Stimulated activated CD4-positive, alpha-beta T cell treated with anti-CD3 and anti-CD28 coated beads, Interleukin-1b, Interleukin-23, amount 100 ng/mL, for 24 hours (primary cell): ENCODE measurements around the gene SMURF1.

ENCODE experiments used
- DNase-seq, 4 experiments: peaks; one replicate each; pipeline ENCODE4 v3.0.0-alpha.2; 2020; ENCODE audit warnings: low read depth in 4 of 4, low spot score in 1 of 4

SMURF1 gene

GRCh38 chr7:99030457-99030856 is 113.5 kb downstream of the SMURF1 start:
- DNase-seq: no peak

DNA sequence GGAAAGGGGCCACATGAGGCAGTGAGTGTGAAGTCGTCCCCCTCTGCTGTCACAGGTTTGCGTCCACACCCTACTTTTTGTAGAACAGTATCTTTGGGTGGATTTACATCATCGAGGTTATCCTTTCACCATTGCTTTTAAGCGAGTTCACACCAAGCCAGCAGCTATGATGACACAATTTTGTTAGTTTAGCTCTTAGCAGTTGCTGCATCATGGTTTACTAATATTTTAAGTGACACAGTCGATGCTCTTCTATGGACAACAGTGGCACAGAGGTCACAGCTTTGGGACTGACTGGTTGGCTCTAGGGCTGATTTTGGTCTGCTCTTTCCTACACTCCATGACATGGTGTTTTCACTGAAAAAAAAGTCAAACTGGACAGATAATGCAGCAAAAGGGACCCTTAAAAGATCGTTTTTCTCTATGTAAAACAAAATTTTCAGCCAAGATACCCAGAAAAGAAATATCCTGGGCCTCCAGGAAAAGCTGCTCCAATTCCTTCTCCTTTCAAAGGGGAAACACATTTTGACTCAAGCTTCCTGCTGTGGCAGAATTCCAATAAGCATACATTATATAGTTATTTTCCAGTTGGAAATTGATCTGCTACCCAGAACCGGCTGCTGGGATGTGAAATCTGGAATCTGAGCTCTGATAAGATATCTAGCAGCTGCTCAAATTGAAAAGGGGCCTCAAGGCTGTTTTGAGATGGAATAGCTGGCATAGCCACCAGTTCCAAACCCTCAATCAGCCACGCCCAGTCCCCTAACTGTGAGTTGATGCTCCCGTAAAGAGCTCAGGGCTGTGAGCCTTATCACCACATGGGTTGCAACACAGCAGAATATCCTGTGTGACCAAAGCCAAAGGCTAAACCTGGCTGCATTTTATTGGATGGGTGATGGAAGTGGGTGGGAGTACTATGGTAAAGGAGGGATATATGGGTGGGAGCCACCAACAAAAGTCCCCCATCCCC is 114.2 kb downstream of the SMURF1 start:
- no peak for DNase-seq

- no peak for DNase-seq
Measured at GRCh38 chr7:99028261-99028973, 115.5 kb downstream of the SMURF1 start.

- no peak for DNase-seq
Measured at GRCh38 chr7:99027841-99028240, 116.1 kb downstream of the SMURF1 start.

DNA sequence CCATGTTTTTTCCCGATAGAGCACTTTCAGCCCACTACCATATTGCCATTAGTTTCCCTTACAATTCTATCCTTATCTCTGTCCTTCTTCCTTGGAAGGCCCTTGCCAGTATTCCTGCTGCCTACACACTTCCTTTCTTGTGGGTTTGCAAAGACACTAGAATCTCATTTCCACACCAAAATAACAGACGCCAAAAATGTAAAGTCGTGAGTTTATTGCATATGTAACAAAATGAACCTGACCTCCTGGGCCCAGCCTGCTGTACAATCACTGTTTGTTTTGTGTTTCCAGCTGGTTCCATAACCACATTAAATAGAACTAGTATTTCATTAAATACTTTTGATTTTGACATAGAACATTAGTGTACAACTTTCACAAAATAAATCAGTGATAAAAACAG is 116.7 kb downstream of the SMURF1 start:
- no peak for DNase-seq

DNA sequence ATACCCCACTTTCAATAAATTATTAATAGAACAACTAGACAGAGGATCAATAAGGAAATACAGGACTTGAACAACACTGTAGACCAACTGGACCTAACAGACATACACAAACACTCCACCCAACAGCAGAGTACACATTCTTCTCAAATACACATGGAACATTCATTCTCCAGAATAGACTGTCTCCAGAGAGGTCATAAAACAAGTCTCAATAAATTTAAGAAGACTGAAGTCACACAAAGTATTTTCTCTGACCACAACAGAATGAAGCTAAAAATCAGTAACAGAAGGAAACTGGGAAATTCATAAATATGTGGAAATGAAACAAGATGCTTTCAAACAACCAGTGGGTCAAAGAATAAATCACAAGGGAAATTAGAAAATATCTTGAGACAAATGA is 119.8 kb downstream of the SMURF1 start:
- DNase-seq: no peak

- DNase-seq: no peak
Measured at GRCh38 chr7:99021941-99022560, 121.9 kb downstream of the SMURF1 start.

DNA sequence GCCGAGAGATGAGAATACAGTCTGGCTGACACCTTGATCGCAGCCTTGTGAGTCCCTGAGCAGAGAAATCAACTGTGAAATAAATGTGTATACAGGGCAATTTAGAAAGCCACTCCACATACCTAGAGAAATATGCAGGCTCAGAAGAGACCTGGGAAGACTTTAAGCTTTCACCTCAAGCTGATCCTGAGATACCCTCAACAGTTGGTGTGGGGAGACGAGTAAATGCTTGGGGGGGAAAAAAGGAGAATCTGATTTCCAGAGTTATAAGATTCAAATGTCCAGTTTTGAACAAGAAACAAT is 123.5 kb downstream of the SMURF1 start:
- DNase-seq: no peak

- no peak for DNase-seq
Measured at GRCh38 chr7:99019523-99020412, 124.1 kb downstream of the SMURF1 start.

DNA sequence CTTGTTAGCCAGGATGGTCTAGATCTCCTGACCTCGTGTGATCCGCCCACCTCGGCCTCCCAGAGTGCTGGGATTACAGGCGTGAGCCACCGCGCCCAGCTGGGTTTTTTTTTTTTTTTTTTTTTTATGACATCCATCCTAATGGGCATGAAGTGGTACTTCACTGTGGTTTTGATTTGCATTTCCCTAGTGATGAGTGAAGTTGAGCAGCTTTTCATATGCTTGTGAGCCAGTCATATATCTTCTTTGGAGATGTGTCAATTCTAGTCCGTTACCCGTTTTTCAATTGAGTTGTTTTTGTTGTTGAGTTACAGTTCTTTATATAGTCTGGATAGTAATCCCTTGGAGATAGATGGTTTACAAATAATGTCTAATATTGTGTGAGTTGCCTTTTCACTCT is 127.7 kb downstream of the SMURF1 start:
- no peak for DNase-seq

GRCh38 chr7:99014113-99014985 is 129.6 kb downstream of the SMURF1 start:
- no peak for DNase-seq

DNA sequence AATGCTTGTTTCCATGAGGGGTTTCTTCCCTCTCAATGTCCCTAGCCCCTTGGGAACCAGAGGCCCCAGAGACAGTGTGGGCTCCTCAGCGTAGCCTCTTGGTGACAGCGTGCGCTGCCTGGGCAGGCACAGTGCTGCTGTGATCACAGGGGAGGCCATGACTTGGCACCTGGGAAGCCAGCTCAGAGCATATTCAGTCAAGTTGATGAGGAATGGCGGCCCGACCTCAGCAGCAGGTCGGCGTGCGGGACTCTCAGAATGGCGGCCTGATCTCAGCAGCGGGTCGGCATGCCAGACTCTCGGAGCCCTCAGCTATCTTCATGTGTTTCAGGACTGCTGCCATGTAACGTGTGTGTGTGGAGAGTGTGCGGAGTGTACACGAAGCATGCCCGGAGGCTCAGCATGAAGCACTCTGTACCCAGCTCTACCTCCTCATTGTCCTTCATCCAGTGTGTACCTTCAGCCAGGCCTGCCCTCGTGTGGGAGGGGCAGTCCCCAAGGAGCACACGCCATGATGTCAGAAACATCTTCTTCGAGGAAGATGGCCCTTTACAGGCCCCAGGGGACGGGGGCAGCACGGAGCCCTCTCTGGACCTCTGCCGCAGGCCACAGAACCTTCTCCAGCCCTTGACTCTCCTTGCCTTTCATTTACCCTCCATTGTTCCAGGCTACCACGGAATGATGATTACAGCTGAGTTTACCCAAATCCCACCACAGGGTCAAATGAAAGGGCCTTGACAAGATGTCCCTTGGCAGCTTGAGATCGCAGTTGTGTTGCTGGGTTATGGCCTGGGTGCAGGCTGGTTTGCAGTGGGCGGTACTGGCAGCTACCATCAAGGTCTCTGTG is 130.4 kb downstream of the SMURF1 start:
- no peak for DNase-seq

- DNase-seq: no peak
Measured at GRCh38 chr7:99012722-99013121, 131.2 kb downstream of the SMURF1 start.

- DNase-seq: no peak
Measured at GRCh38 chr7:99011706-99012404, 132.1 kb downstream of the SMURF1 start.

DNA sequence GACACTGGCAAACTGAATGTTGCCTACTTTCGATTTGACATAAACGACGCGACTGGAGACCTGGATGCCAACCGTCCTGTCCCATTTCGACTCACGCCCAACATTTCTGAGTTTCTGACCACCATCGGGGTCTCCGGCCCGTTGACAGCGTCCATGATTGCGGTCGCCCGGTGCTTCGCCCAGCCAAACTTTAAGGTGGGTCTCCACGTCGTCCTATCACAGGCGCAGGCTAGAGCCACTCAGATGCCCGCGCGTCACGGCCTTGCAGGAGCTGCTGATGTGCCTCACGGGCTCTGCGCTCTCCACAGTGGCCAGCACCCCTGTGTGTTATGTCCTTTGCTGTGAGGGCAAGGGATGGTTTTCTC is 132.6 kb downstream of the SMURF1 start:
- DNase-seq: no peak

- DNase-seq: no peak
Measured at GRCh38 chr7:99010281-99010680, 133.6 kb downstream of the SMURF1 start.

DNA sequence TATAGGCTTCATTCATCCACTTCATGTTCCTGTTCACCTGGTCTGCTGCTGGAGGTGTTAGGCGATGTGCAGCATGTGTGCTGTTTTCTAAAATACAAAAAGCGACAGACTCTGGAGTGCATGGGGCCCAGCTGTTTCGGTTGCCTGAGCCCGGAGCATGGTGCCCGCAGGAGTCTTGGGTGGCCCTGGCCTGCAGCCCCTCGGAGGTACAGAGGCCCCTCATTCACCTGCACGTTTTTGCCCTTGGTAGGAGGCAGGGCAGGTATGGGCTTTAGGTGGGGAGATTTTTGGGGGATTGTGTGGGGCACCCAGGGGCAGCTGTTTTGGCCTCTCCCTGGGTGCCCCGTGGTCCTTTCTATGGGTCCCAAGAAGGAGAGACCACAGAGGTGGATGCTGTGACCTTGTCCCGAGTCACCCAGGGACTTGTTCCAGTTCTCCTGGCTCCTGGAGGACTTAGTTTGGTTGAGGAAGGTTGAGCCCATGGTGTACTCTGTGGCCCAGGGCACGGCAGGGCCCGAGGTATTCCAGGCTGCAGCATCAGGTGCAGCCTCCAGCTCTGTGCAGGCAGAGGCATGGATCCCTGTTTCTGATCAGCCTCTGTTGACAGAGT is 134.9 kb downstream of the SMURF1 start:
- DNase-seq: no peak

- DNase-seq: no peak
Measured at GRCh38 chr7:99008181-99008631, 135.7 kb downstream of the SMURF1 start.
